A549 (cell line): ENCODE results near the gene TSTD1. TPM values are rescaled to one million over a fixed set of nuclear protein-coding genes. Genes with fewer than 3 reads are reported as not detected.

Experiments used
- BHLHE40 ChIP-seq: IDR thresholded peaks from 2 replicates; pipeline ENCODE4 v1.6.1; 2012; ENCODE audit warnings: low read depth, low read length, inconsistent platforms
- CBX8 ChIP-seq: fragments of 200-600 bp; sonication (generic); IDR thresholded peaks from 2 replicates; pipeline ENCODE4 v1.6.1; 2016
- ESRRA ChIP-seq: fragments of 150-350 bp; IDR thresholded peaks from 2 replicates; pipeline ENCODE4 v1.6.1; 2014; ENCODE audit warnings: mild to moderate bottlenecking, low read length, borderline replicate concordance
- FOSL2 ChIP-seq, 2 experiments: fragments of 450-650 bp in 1 of 2; fragments of >200 bp in 1 of 2; sonication (Bioruptor Twin) in 1 of 2; formaldehyde crosslinking; IDR thresholded peaks; 2 replicates each; pipeline versions ENCODE4 v1.5.0 to v1.6.1; 2016 to 2020; ENCODE audit warnings: mild to moderate bottlenecking in 1 of 2, moderate library complexity in 1 of 2
- HEYL ChIP-seq: fragments of 250-450 bp; sonication (Bioruptor Pico); IDR thresholded peaks from 2 replicates; pipeline ENCODE4 v1.8.0; 2021; ENCODE audit warnings: mild to moderate bottlenecking, moderate library complexity
- HOXA7 ChIP-seq: fragments of 250-450 bp; sonication (Bioruptor Pico); IDR thresholded peaks from 2 replicates; pipeline ENCODE4 v1.5.0; 2020; ENCODE audit warnings: mild to moderate bottlenecking, moderate library complexity
- HOXB13 ChIP-seq: fragments of 250-450 bp; sonication (Bioruptor Pico); IDR thresholded peaks from 2 replicates; pipeline ENCODE4 v1.5.0; 2020; ENCODE audit warnings: low read depth, mild to moderate bottlenecking, moderate library complexity
- JUN ChIP-seq, 2 experiments: fragments of >200 bp; sonication (Bioruptor Twin); formaldehyde crosslinking; IDR thresholded peaks; 2 replicates in 1 of 2; 3 replicates in 1 of 2; pipeline ENCODE4 v1.6.1; 2016 to 2017
- JUNB ChIP-seq: fragments of >200 bp; sonication (Bioruptor Twin); formaldehyde crosslinking; IDR thresholded peaks from 2 replicates; pipeline ENCODE4 v1.6.1; 2016
- KDM1A ChIP-seq: fragments of 200-600 bp; sonication (generic); IDR thresholded peaks from 2 replicates; pipeline ENCODE4 v1.6.1; 2016; ENCODE audit warnings: low read depth, mild to moderate bottlenecking
- KDM5A ChIP-seq: fragments of 200-600 bp; sonication (generic); IDR thresholded peaks from 2 replicates; pipeline ENCODE4 v1.6.1; 2016; ENCODE audit warnings: antibody characterized with exemption, mild to moderate bottlenecking
- MAFK ChIP-seq: fragments of 450-650 bp; IDR thresholded peaks from 2 replicates; pipeline ENCODE4 v1.6.1; 2014; ENCODE audit not compliant: partially characterized antibody
- NFE2L2 ChIP-seq: fragments of 150-350 bp; conservative IDR thresholded peaks from 2 replicates; pipeline ENCODE4 v1.6.1; 2014; ENCODE audit warnings: low read length
- NPAS2 ChIP-seq: fragments of 250-450 bp; sonication (Bioruptor Pico); IDR thresholded peaks from 2 replicates; pipeline ENCODE4 v1.8.0; 2022; ENCODE audit warnings: mild to moderate bottlenecking, moderate library complexity, borderline replicate concordance
- NR3C1 ChIP-seq: fragments of >200 bp; sonication (Bioruptor Twin); formaldehyde crosslinking; IDR thresholded peaks from 3 replicates; pipeline ENCODE4 v1.6.1; 2017
- PHF8 ChIP-seq: fragments of 200-600 bp; sonication (generic); IDR thresholded peaks from 2 replicates; pipeline ENCODE4 v1.6.1; 2016; ENCODE audit warnings: low read depth, mild to moderate bottlenecking, antibody characterized with exemption, moderate library complexity, borderline replicate concordance
- POLR2AphosphoS2 ChIP-seq: conservative IDR thresholded peaks from 2 replicates; pipeline ENCODE4 v1.6.1; 2012; ENCODE audit warnings: low read length, improper control_type of control experiment, inconsistent platforms
- RAD21 ChIP-seq, 2 experiments: fragments of >200 bp in 1 of 2; sonication (Bioruptor Twin) in 1 of 2; formaldehyde crosslinking in 1 of 2; IDR thresholded peaks in 1 of 2; conservative IDR thresholded peaks in 1 of 2; 2 replicates in 1 of 2; 3 replicates in 1 of 2; pipeline ENCODE4 v1.6.1; 2012 to 2018; ENCODE audit warnings: inconsistent platforms in 1 of 2
- RARB ChIP-seq: fragments of 250-450 bp; sonication (Bioruptor Pico); IDR thresholded peaks from 2 replicates; pipeline ENCODE4 v1.8.0; 2021; ENCODE audit warnings: mild to moderate bottlenecking, moderate library complexity
- SMC3 ChIP-seq: fragments of >200 bp; sonication (Bioruptor Twin); formaldehyde crosslinking; IDR thresholded peaks from 3 replicates; pipeline ENCODE4 v1.6.1; 2018; ENCODE audit warnings: inconsistent platforms
- TFCP2L1 ChIP-seq: fragments of 250-450 bp; sonication (Bioruptor Pico); IDR thresholded peaks from 2 replicates; pipeline ENCODE4 v1.5.0; 2021; ENCODE audit warnings: mild to moderate bottlenecking
- ZC3H11A ChIP-seq: fragments of 450-650 bp; IDR thresholded peaks from 2 replicates; pipeline ENCODE4 v1.6.1; 2014; ENCODE audit warnings: antibody characterized with exemption, mild to moderate bottlenecking
- ZSCAN20 ChIP-seq: fragments of 250-450 bp; sonication (Bioruptor Pico); IDR thresholded peaks from 2 replicates; pipeline ENCODE4 v1.8.0; 2022; ENCODE audit warnings: mild to moderate bottlenecking, moderate library complexity
- polyA plus RNA-seq, 4 experiments: library from polyadenylated mRNA; depleted of rRNA in 3 of 4; stranded (reverse); fragments of >200 nt; fragmentation: RNase III in 1 of 4; extraction: RNeasy Plus Mini Kit Qiagen cat#74134 plus additional on column Dnase treatment in 1 of 4; gene quantifications; 2 replicates in 3 of 4; 3 replicates in 1 of 4; pipeline ENCODE4 v1.2.3, GENCODE V29; 2011 to 2017
- TF ChIP-seq, protein P1 (sequence below): fragments of 200-600 bp; sonication (generic); IDR thresholded peaks from 2 replicates; pipeline ENCODE4 v1.6.1; 2016; ENCODE audit warnings: antibody characterized with exemption, mild to moderate bottlenecking, moderate library complexity
- TF ChIP-seq, protein P2 (sequence below): fragments of 150-350 bp; IDR thresholded peaks from 2 replicates; pipeline ENCODE4 v1.6.1; 2014; ENCODE audit warnings: low read depth, mild to moderate bottlenecking, low read length
- TF ChIP-seq, protein P3 (sequence below): fragments of 250-450 bp; sonication (Bioruptor Pico); IDR thresholded peaks from 2 replicates; pipeline ENCODE4 v1.5.0; 2021; ENCODE audit warnings: mild to moderate bottlenecking, moderate library complexity, borderline replicate concordance
- TF ChIP-seq, protein P4 (sequence below): fragments of >200 bp; sonication (Bioruptor Twin); formaldehyde crosslinking; IDR thresholded peaks from 3 replicates; pipeline ENCODE4 v1.6.1; 2016
- TF ChIP-seq, protein P5 (sequence below): IDR thresholded peaks from 2 replicates; pipeline ENCODE4 v1.6.1; 2012
- TF ChIP-seq, protein P6 (sequence below): IDR thresholded peaks from 2 replicates; pipeline ENCODE4 v1.6.1; 2012
- TF ChIP-seq, protein P7 (sequence below): fragments of 250-450 bp; sonication (Bioruptor Pico); IDR thresholded peaks from 2 replicates; pipeline ENCODE4 v1.5.0; 2020; ENCODE audit warnings: low read depth, mild to moderate bottlenecking, moderate library complexity
- TF ChIP-seq, protein P8 (sequence below): fragments of >200 bp; sonication (Bioruptor Twin); formaldehyde crosslinking; IDR thresholded peaks from 2 replicates; pipeline ENCODE4 v1.6.1; 2016

TSTD1 gene
- polyA plus RNA-seq, 2 of the 4 experiments (the other 2 are of a cell fraction): 0.17 TPM; not detected in 1

DNA sequence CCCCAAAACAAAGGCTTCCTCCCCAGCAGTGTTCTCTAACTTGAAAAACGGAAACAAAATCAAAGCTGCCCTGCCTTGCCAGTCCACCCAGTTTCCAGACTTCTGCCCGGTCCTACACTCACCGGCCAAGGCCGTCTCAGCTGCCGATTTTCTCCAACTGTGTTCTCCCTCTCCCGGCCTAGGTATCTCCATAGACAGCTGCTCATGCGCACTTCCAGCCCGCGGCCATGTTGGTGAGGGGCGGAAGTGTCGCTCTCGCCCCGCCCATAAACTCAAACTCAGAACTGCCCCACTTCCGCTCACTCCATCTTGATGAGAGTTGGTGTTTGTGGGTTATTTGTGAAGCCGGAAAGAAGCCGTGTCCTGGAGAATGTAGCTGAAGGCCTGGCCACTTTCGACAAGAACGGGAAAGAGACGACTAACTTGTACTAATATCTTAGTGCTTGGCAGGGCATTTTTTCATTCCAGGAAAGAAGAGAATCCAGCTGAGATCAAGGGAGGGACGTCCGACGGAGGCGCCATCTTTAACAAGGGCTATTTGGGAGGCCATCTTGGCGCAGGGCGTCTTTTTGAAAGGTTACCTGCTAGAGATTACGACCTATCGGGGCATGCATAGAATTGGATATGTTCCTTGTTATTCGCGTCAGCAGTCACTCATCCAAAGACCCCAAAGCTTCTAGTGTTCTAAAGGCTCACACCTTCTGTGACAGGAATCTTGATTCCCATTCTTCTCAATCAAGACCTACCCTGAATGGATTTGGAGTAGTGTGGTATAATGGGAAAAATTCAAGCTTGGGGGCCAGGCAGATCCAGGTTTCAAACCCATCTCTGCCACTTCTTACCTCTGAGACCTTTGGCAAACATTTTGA is 7.2 kb upstream of the TSTD1 start, which contains the start of gene USF1 (continued):
- TF ChIP-seq, protein P1, sequence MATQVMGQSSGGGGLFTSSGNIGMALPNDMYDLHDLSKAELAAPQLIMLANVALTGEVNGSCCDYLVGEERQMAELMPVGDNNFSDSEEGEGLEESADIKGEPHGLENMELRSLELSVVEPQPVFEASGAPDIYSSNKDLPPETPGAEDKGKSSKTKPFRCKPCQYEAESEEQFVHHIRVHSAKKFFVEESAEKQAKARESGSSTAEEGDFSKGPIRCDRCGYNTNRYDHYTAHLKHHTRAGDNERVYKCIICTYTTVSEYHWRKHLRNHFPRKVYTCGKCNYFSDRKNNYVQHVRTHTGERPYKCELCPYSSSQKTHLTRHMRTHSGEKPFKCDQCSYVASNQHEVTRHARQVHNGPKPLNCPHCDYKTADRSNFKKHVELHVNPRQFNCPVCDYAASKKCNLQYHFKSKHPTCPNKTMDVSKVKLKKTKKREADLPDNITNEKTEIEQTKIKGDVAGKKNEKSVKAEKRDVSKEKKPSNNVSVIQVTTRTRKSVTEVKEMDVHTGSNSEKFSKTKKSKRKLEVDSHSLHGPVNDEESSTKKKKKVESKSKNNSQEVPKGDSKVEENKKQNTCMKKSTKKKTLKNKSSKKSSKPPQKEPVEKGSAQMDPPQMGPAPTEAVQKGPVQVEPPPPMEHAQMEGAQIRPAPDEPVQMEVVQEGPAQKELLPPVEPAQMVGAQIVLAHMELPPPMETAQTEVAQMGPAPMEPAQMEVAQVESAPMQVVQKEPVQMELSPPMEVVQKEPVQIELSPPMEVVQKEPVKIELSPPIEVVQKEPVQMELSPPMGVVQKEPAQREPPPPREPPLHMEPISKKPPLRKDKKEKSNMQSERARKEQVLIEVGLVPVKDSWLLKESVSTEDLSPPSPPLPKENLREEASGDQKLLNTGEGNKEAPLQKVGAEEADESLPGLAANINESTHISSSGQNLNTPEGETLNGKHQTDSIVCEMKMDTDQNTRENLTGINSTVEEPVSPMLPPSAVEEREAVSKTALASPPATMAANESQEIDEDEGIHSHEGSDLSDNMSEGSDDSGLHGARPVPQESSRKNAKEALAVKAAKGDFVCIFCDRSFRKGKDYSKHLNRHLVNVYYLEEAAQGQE: 0 out of 2 replicates have a peak, but pooled peaks have one; percentile 15
- TF ChIP-seq ESRRA (no peak), PHF8 (peak; percentile 62; the same call in 1 of the 2 replicates), ZSCAN20 (CRISPR knock-in tag) (peak; percentile 75; the same call in 1 of the 2 replicates), NR3C1 (no peak), RAD21 (conservative IDR thresholded peaks at IDR 0.05 in 1 of 2, IDR thresholded peaks at IDR 0.05 in 1 of 2) (no peak), RARB (CRISPR knock-in tag) (no peak), TFCP2L1 (CRISPR knock-in tag) (no peak), JUN (IDR thresholded peaks at IDR 0.05) (peak; percentile 84; a peak in 4 of 5 replicates), HEYL (no peak), SMC3 (no peak), NPAS2 (CRISPR knock-in tag) (no peak), HOXA7 (CRISPR knock-in tag) (no peak), POLR2AphosphoS2 (no peak), FOSL2 (IDR thresholded peaks at IDR 0.05) (no peak), FOSL2 (CRISPR knock-in tag; IDR thresholded peaks at IDR 0.05) (peak; percentile 22), MAFK (no peak), ZC3H11A (no peak), BHLHE40 (no peak), CBX8 (no peak), KDM5A (no peak), JUNB (no peak), KDM1A (no peak), NFE2L2 (no peak), HOXB13 (CRISPR knock-in tag) (peak; percentile 92; the same call in 1 of the 2 replicates)
- TF ChIP-seq, protein P2, sequence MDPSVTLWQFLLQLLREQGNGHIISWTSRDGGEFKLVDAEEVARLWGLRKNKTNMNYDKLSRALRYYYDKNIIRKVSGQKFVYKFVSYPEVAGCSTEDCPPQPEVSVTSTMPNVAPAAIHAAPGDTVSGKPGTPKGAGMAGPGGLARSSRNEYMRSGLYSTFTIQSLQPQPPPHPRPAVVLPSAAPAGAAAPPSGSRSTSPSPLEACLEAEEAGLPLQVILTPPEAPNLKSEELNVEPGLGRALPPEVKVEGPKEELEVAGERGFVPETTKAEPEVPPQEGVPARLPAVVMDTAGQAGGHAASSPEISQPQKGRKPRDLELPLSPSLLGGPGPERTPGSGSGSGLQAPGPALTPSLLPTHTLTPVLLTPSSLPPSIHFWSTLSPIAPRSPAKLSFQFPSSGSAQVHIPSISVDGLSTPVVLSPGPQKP: no peak
- TF ChIP-seq, protein P3, sequence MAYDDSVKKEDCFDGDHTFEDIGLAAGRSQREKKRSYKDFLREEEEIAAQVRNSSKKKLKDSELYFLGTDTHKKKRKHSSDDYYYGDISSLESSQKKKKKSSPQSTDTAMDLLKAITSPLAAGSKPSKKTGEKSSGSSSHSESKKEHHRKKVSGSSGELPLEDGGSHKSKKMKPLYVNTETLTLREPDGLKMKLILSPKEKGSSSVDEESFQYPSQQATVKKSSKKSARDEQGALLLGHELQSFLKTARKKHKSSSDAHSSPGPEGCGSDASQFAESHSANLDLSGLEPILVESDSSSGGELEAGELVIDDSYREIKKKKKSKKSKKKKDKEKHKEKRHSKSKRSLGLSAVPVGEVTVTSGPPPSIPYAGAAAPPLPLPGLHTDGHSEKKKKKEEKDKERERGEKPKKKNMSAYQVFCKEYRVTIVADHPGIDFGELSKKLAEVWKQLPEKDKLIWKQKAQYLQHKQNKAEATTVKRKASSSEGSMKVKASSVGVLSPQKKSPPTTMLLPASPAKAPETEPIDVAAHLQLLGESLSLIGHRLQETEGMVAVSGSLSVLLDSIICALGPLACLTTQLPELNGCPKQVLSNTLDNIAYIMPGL: no peak
- TF ChIP-seq, protein P4, sequence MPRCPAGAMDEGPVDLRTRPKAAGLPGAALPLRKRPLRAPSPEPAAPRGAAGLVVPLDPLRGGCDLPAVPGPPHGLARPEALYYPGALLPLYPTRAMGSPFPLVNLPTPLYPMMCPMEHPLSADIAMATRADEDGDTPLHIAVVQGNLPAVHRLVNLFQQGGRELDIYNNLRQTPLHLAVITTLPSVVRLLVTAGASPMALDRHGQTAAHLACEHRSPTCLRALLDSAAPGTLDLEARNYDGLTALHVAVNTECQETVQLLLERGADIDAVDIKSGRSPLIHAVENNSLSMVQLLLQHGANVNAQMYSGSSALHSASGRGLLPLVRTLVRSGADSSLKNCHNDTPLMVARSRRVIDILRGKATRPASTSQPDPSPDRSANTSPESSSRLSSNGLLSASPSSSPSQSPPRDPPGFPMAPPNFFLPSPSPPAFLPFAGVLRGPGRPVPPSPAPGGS: peak; percentile 59; the same call in 1 of the 3 replicates
- TF ChIP-seq, protein P5, sequence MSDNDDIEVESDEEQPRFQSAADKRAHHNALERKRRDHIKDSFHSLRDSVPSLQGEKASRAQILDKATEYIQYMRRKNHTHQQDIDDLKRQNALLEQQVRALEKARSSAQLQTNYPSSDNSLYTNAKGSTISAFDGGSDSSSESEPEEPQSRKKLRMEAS: peak; percentile 72; the same call in 1 of the 2 replicates
- TF ChIP-seq, protein P6, sequence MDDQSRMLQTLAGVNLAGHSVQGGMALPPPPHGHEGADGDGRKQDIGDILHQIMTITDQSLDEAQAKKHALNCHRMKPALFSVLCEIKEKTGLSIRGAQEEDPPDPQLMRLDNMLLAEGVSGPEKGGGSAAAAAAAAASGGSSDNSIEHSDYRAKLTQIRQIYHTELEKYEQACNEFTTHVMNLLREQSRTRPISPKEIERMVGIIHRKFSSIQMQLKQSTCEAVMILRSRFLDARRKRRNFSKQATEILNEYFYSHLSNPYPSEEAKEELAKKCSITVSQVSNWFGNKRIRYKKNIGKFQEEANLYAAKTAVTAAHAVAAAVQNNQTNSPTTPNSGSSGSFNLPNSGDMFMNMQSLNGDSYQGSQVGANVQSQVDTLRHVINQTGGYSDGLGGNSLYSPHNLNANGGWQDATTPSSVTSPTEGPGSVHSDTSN: no peak
- TF ChIP-seq, protein P7, sequence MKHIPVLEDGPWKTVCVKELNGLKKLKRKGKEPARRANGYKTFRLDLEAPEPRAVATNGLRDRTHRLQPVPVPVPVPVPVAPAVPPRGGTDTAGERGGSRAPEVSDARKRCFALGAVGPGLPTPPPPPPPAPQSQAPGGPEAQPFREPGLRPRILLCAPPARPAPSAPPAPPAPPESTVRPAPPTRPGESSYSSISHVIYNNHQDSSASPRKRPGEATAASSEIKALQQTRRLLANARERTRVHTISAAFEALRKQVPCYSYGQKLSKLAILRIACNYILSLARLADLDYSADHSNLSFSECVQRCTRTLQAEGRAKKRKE: no peak
- TF ChIP-seq, protein P8, sequence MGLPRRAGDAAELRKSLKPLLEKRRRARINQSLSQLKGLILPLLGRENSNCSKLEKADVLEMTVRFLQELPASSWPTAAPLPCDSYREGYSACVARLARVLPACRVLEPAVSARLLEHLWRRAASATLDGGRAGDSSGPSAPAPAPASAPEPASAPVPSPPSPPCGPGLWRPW: no peak
